Panc1 (cell line): ENCODE measurements around the gene KRT10. TPM values are rescaled to one million over a fixed set of nuclear protein-coding genes. Genes with fewer than 3 reads are reported as not detected.
"Not testable (repeated sequence)": the region's sequence is repeated elsewhere in the genome, so short reads cannot be mapped to it uniquely, and the experiment has no call there.

Source experiments
- ATAC-seq: fragments of 200-7000 bp; cut with Tn5 transposase; 2 replicates; pipeline ENCODE4 v1.9.1; 2020; ENCODE audit warnings: mild to moderate bottlenecking, moderate library complexity
- BruUV-seq: library from RNA; stranded (reverse); fragments of 400-500 nt; replicated peaks from 2 replicates; lab custom pipeline; 2021; lab: Mats Ljungman, UMichigan
- CTCF ChIA-PET: fragments of 300-600 bp; sonication (Branson Sonifier 250); formaldehyde crosslinking; loops from one replicate; lab custom pipeline; 2022; ENCODE audit warnings: antibody characterized with exemption; lab: Charles Lee
- POLR2A ChIA-PET: fragments of 300-600 bp; sonication (Branson Sonifier 250); formaldehyde crosslinking; loops from one replicate; lab custom pipeline; 2022; ENCODE audit warnings: antibody characterized with exemption; lab: Charles Lee
- DNase-seq: peaks from one replicate; pipeline ENCODE4 v3.0.0-alpha.2; 2010; ENCODE audit warnings: low read depth, low spot score
- H3K27ac ChIP-seq: 2 replicates; pipeline ENCODE4 v1.5.1; 2011; ENCODE audit warnings: mild to moderate bottlenecking, low read length, inconsistent platforms
- H3K27me3 ChIP-seq: fragments of 200-500 bp; sonication (Bioruptor generic); 2 replicates; pipeline ENCODE4 v1.6.0; 2014; ENCODE audit warnings: low read length, inconsistent platforms; ENCODE audit not compliant: control insufficient read depth, insufficient read depth
- H3K36me3 ChIP-seq: fragments of 200-500 bp; sonication (Bioruptor generic); 2 replicates; pipeline ENCODE4 v1.5.1; 2014; ENCODE audit warnings: inconsistent platforms, mild to moderate bottlenecking, low read length, moderate library complexity; ENCODE audit not compliant: control insufficient read depth, insufficient read depth
- H3K4me1 ChIP-seq: 2 replicates; pipeline ENCODE4 v1.5.1; 2011; ENCODE audit warnings: inconsistent platforms, mild to moderate bottlenecking, low read length, moderate library complexity; ENCODE audit not compliant: control insufficient read depth, insufficient read depth
- H3K4me3 ChIP-seq, 2 experiments: 2 replicates each; pipeline ENCODE4 v1.5.1; 2011 to 2012; ENCODE audit warnings: low read depth in 2 of 2, low read length in 2 of 2, mild to moderate bottlenecking in 2 of 2, inconsistent platforms in 1 of 2, moderate library complexity in 1 of 2
- H3K9me3 ChIP-seq: fragments of 200-500 bp; sonication (Bioruptor generic); 2 replicates; pipeline ENCODE4 v1.5.1; 2014; ENCODE audit warnings: low read depth, mild to moderate bottlenecking, inconsistent platforms, low read length, moderate library complexity; ENCODE audit not compliant: control insufficient read depth, insufficient read depth
- POLR2AphosphoS5 ChIP-seq: IDR thresholded peaks from 2 replicates; pipeline ENCODE4 v1.6.1; 2012; ENCODE audit warnings: mild to moderate bottlenecking, low read depth, low read length, moderate library complexity
- SIN3A ChIP-seq: IDR thresholded peaks from 2 replicates; pipeline ENCODE4 v1.6.1; 2012; ENCODE audit warnings: low read depth, mild to moderate bottlenecking, low read length, moderate library complexity, borderline replicate concordance; ENCODE audit not compliant: insufficient read depth
- TCF7L2 ChIP-seq: IDR thresholded peaks from 2 replicates; pipeline ENCODE4 v1.6.1; 2011; ENCODE audit warnings: mild to moderate bottlenecking, low read depth, low read length, inconsistent platforms
- in situ Hi-C: cut with HindIII; loops from 2 replicates; pipeline ENCODE4 v1.10.0; 2016; ENCODE audit warnings: low sequenced_read_pairs, low pct_unique_long_range_greater_than_20kb
- intact Hi-C: fragments of 100-400 bp; cut with micrococcal nuclease; formaldehyde crosslinking; loops from one replicate; pipeline ENCODE4 v1.10.0; 2022; ENCODE audit not compliant: unreplicated experiment
- total RNA-seq: library from RNA; stranded (reverse); gene quantifications from one replicate; pipeline ENCODE4 v1.2.1, GENCODE V29; 2021; ENCODE audit not compliant: unreplicated experiment
- TF ChIP-seq, protein P1 (sequence below), 2 experiments: IDR thresholded peaks; 2 replicates each; pipeline ENCODE4 v1.6.1; 2011 to 2012; ENCODE audit warnings: low read depth in 2 of 2, control low read depth in 1 of 2, low read length in 1 of 2, mild to moderate bottlenecking in 1 of 2, moderate library complexity in 1 of 2; ENCODE audit not compliant: insufficient read depth in 1 of 2
- TF ChIP-seq, protein P2 (sequence below): fragments of 450-650 bp; IDR thresholded peaks from 2 replicates; pipeline ENCODE4 v1.5.1; 2017; ENCODE audit warnings: mild to moderate bottlenecking

Gene KRT10
- total RNA-seq, 1 experiment from 2014 or later = 70.8 TPM

- peaks cover under 1% of the 10 kb centered on the region; the same call in 1 of the 2 replicates for H3K4me1 ChIP-seq
- no peaks in the 10 kb centered on the region for H3K27me3 ChIP-seq
- CTCF ChIA-PET = interaction anchor here (1.1 to 1.8 kb wide), 3 partner anchors 23 to 803 kb away, joined by 4 to 5 read pairs (median 5); no protein-coding TSS in a partner anchor
- no peak for DNase-seq
- no peaks in the 10 kb centered on the region for H3K36me3 ChIP-seq
- H3K9me3 ChIP-seq = no peaks in the 10 kb centered on the region
- H3K4me3 ChIP-seq = no peak overlapping the region
- TF ChIP-seq, protein P1, sequence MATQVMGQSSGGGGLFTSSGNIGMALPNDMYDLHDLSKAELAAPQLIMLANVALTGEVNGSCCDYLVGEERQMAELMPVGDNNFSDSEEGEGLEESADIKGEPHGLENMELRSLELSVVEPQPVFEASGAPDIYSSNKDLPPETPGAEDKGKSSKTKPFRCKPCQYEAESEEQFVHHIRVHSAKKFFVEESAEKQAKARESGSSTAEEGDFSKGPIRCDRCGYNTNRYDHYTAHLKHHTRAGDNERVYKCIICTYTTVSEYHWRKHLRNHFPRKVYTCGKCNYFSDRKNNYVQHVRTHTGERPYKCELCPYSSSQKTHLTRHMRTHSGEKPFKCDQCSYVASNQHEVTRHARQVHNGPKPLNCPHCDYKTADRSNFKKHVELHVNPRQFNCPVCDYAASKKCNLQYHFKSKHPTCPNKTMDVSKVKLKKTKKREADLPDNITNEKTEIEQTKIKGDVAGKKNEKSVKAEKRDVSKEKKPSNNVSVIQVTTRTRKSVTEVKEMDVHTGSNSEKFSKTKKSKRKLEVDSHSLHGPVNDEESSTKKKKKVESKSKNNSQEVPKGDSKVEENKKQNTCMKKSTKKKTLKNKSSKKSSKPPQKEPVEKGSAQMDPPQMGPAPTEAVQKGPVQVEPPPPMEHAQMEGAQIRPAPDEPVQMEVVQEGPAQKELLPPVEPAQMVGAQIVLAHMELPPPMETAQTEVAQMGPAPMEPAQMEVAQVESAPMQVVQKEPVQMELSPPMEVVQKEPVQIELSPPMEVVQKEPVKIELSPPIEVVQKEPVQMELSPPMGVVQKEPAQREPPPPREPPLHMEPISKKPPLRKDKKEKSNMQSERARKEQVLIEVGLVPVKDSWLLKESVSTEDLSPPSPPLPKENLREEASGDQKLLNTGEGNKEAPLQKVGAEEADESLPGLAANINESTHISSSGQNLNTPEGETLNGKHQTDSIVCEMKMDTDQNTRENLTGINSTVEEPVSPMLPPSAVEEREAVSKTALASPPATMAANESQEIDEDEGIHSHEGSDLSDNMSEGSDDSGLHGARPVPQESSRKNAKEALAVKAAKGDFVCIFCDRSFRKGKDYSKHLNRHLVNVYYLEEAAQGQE (IDR thresholded peaks at IDR 0.05; ENCODE audit: insufficient read depth in 1 of 2, low read depth in 2 of 2, low read length in 1 of 2) = no peak
- TF ChIP-seq TCF7L2 (no peak), POLR2AphosphoS5 (no peak), SIN3A (no peak)
- TF ChIP-seq, protein P2, sequence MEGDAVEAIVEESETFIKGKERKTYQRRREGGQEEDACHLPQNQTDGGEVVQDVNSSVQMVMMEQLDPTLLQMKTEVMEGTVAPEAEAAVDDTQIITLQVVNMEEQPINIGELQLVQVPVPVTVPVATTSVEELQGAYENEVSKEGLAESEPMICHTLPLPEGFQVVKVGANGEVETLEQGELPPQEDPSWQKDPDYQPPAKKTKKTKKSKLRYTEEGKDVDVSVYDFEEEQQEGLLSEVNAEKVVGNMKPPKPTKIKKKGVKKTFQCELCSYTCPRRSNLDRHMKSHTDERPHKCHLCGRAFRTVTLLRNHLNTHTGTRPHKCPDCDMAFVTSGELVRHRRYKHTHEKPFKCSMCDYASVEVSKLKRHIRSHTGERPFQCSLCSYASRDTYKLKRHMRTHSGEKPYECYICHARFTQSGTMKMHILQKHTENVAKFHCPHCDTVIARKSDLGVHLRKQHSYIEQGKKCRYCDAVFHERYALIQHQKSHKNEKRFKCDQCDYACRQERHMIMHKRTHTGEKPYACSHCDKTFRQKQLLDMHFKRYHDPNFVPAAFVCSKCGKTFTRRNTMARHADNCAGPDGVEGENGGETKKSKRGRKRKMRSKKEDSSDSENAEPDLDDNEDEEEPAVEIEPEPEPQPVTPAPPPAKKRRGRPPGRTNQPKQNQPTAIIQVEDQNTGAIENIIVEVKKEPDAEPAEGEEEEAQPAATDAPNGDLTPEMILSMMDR = no peak
- no peak for ATAC-seq
- intact Hi-C loops = loop anchor here (5.0 kb wide), 1 partner anchor 688 kb away; no protein-coding TSS in a partner anchor
- POLR2A ChIA-PET = no interaction called here
- H3K27ac ChIP-seq = no peak overlapping the region
- BruUV-seq = no TSS peak
- in situ Hi-C loops = no loop called here
Measured at GRCh38 chr17:40859536-40859935, 37.1 kb upstream of the KRT10 start.

GRCh38 chr17:40858667-40859066 lies 36.3 kb upstream of the KRT10 start:
- intact Hi-C loops = loop anchor here (5.0 kb wide), 1 partner anchor 689 kb away; no protein-coding TSS in a partner anchor
- CTCF ChIA-PET = interaction anchor here (1.4 kb wide), 1 partner anchor 804 kb away, joined by 4 read pairs; no protein-coding TSS in a partner anchor
- DNase-seq, H3K27me3 ChIP-seq, H3K4me1 ChIP-seq, H3K9me3 ChIP-seq, ATAC-seq, POLR2A ChIA-PET, BruUV-seq, in situ Hi-C loops, H3K4me3 ChIP-seq, H3K36me3 ChIP-seq, H3K27ac ChIP-seq: not testable (repeated sequence)

DNA sequence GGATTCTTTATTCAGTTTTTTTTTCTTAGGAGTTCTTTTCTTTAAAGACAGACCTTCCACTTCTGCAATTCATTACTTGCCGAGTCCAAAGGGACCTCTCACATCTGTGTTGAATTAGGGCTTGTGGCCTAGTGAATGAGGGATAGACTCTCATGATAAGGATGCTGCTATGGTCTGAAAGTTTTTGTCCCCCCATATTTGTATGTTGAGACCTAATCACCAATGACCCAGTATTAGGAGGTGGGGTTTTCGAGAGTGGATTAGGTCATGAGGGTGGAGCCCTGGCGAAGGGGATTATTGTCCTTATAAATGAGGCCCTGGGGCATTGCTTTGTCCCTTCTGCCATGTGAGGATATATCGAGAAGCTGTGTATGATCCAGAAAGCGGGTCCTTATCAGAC lies 35.1 kb upstream of the KRT10 start:
- H3K4me3 ChIP-seq = no peak overlapping the region
- peaks cover 5% of the 10 kb centered on the region; the same call in 1 of the 2 replicates for H3K4me1 ChIP-seq
- H3K9me3 ChIP-seq = no peaks in the 10 kb centered on the region
- ChIA-PET POLR2A (interaction anchor here (0.6 kb wide), 1 partner anchor 91 kb away, joined by 7 read pairs; no protein-coding TSS in a partner anchor), CTCF (no interaction called here)
- BruUV-seq = no TSS peak
- in situ Hi-C loops = no loop called here
- no peak for TF ChIP-seq SIN3A
- TF ChIP-seq, protein P2 = no peak
- TF ChIP-seq POLR2AphosphoS5 = no peak
- TF ChIP-seq, protein P1 (IDR thresholded peaks at IDR 0.05; ENCODE audit: insufficient read depth in 1 of 2, low read depth in 2 of 2, low read length in 1 of 2) = no peak
- no peak for TF ChIP-seq TCF7L2
- no peaks in the 10 kb centered on the region for H3K27me3 ChIP-seq
- H3K36me3 ChIP-seq = no peaks in the 10 kb centered on the region
- DNase-seq = no peak
- no peak for ATAC-seq
- intact Hi-C loops = loop anchor here (2.0 to 5.0 kb wide), 3 partner anchors 51 to 809 kb away; no protein-coding TSS in a partner anchor
- no peak overlapping the region for H3K27ac ChIP-seq
